K562 (cell line): ENCODE results near the gene MASTL. TPM values are rescaled to one million over a fixed set of nuclear protein-coding genes. Genes with fewer than 3 reads are reported as not detected.

Experiments
- ATAC-seq: fragments of 200-7000 bp; cut with Tn5 transposase; 3 replicates; pipeline ENCODE4 v1.9.1; 2020; ENCODE audit warnings: moderate library complexity
- BruUV-seq: library from RNA; stranded (reverse); fragments of 400-500 nt; replicated peaks from 2 replicates; lab custom pipeline; 2021; lab: Mats Ljungman, UMichigan
- CTCF ChIA-PET: fragments of 300-600 bp; formaldehyde crosslinking; extraction: SDS; loops from one replicate; lab custom pipeline; 2021; ENCODE audit warnings: low intra/inter-chr PET ratio; lab: Yijun Ruan, JAX
- POLR2A ChIA-PET: fragments of 300-600, 350-650 bp; sonication (Branson Sonifier 250); formaldehyde crosslinking; extraction: SDS; loops from one replicate; lab custom pipeline; 2021; ENCODE audit warnings: antibody characterized with exemption, inconsistent platforms; lab: Yijun Ruan, JAX
- DNase-seq, 4 experiments: peaks; one replicate each; pipeline versions ENCODE4 v3.0.0 to v3.0.0-alpha.2; 2011 to 2018; ENCODE audit warnings: low spot score in 3 of 4, mixed read lengths in 3 of 4; ENCODE audit errors: extremely low read depth in 1 of 4
- FAIRE-seq: peaks from 2 replicates; lab custom pipeline; 2011; peaks lifted over from hg19 to GRCh38; lab: Jason Lieb, UNC
- H2AFZ ChIP-seq: 2 replicates; pipeline ENCODE4 v1.6.0; 2011; ENCODE audit warnings: low read depth, low read length, control low read depth, inconsistent platforms
- H3K27ac ChIP-seq: fragments of 200-600 bp; 3 replicates; pipeline ENCODE4 v1.8.0; 2011; ENCODE audit warnings: low read depth, mild to moderate bottlenecking, control low read depth, inconsistent platforms, low read length, moderate library complexity, mixed read lengths; ENCODE audit errors: extremely low read depth
- H3K27me3 ChIP-seq, 2 experiments: fragments of 300-600 bp in 1 of 2; 2 replicates in 1 of 2; 3 replicates in 1 of 2; pipeline versions ENCODE4 v1.6.0 to v1.8.0; 2011; ENCODE audit warnings: inconsistent platforms in 2 of 2, low read length in 2 of 2, mild to moderate bottlenecking in 1 of 2, mixed read lengths in 1 of 2, moderate library complexity in 1 of 2; ENCODE audit not compliant: control insufficient read depth in 2 of 2, insufficient read depth in 2 of 2
- H3K36me3 ChIP-seq: fragments of 300-600 bp; 3 replicates; pipeline ENCODE4 v1.8.0; 2011; ENCODE audit warnings: mild to moderate bottlenecking, low read length, inconsistent platforms; ENCODE audit not compliant: control insufficient read depth, insufficient read depth
- H3K4me1 ChIP-seq, 2 experiments: fragments of 200-600 bp in 1 of 2; replicated peaks in 1 of 2; 2 replicates in 1 of 2; 3 replicates in 1 of 2; pipeline versions ENCODE4 v1.5.1 to v1.8.0; 2011; ENCODE audit warnings: inconsistent platforms in 2 of 2, low read length in 2 of 2, mild to moderate bottlenecking in 1 of 2, mixed read lengths in 1 of 2, moderate library complexity in 1 of 2; ENCODE audit not compliant: control insufficient read depth in 2 of 2, insufficient read depth in 2 of 2
- H3K4me2 ChIP-seq: 2 replicates; pipeline ENCODE4 v1.6.1; 2011; ENCODE audit warnings: low read length, control low read depth, inconsistent platforms, mixed read lengths; ENCODE audit not compliant: insufficient read depth
- H3K4me3 ChIP-seq: fragments of 200-600 bp; sonication (generic), shearing (Covaris generic); 2 replicates; pipeline ENCODE4 v1.5.1; 2016; ENCODE audit warnings: control low read depth, inconsistent platforms
- H3K79me2 ChIP-seq: fragments of 200-600 bp; 3 replicates; pipeline ENCODE4 v1.8.0; 2011; ENCODE audit warnings: low read length, inconsistent platforms; ENCODE audit not compliant: control insufficient read depth, insufficient read depth
- H3K9ac ChIP-seq, 2 experiments: 2 replicates each; pipeline versions ENCODE4 v1.6.0 to v1.6.1; 2011; ENCODE audit warnings: low read depth in 2 of 2, low read length in 2 of 2, control low read depth in 1 of 2, inconsistent platforms in 1 of 2, mild to moderate bottlenecking in 1 of 2, mixed read lengths in 1 of 2; ENCODE audit not compliant: insufficient read depth in 1 of 2
- H3K9me1 ChIP-seq: one replicate; pipeline ENCODE4 v1.6.0; 2011; ENCODE audit warnings: inconsistent platforms, mild to moderate bottlenecking, low read length, moderate library complexity; ENCODE audit not compliant: control insufficient read depth, insufficient read depth
- H3K9me3 ChIP-seq: replicated peaks from 2 replicates; pipeline ENCODE4 v1.5.1; 2011; ENCODE audit warnings: low read depth, low read length, inconsistent platforms; ENCODE audit not compliant: control insufficient read depth, insufficient read depth
- H4K20me1 ChIP-seq: replicated peaks from 2 replicates; pipeline ENCODE4 v1.6.1; 2011; ENCODE audit warnings: low read length, inconsistent platforms, mixed read lengths; ENCODE audit not compliant: control insufficient read depth, insufficient read depth
- CTCF ChIP-seq, 3 experiments: IDR thresholded peaks in 2 of 3; conservative IDR thresholded peaks in 1 of 3; 2 replicates each; pipeline ENCODE4 v1.5.1; 2011 to 2012; ENCODE audit warnings: low read length in 3 of 3, mild to moderate bottlenecking in 3 of 3, control low read depth in 2 of 3, improper control_type of control experiment in 1 of 3, inconsistent platforms in 1 of 3, low read depth in 1 of 3, mixed read lengths in 1 of 3, moderate library complexity in 1 of 3; ENCODE audit not compliant: insufficient read depth in 2 of 3
- RAD21 ChIP-seq, 2 experiments: fragments of 250-450 bp in 1 of 2; fragments of 450-650 bp in 1 of 2; sonication (Bioruptor Pico) in 1 of 2; formaldehyde crosslinking in 1 of 2; IDR thresholded peaks in 1 of 2; conservative IDR thresholded peaks in 1 of 2; 2 replicates each; pipeline versions ENCODE4 v1.4.0 to v1.8.0; 2020 to 2022; ENCODE audit warnings: mild to moderate bottlenecking in 2 of 2, moderate library complexity in 1 of 2
- RAD51 ChIP-seq: fragments of 450-650 bp; IDR thresholded peaks from 2 replicates; pipeline ENCODE4 v1.7.1; 2016; ENCODE audit warnings: low read depth, mild to moderate bottlenecking, borderline replicate concordance
- SPI1 ChIP-seq: IDR thresholded peaks from 2 replicates; pipeline ENCODE4 v1.6.1; 2011; ENCODE audit warnings: low read depth, low read length, control low read depth, borderline replicate concordance
- ZEB2 ChIP-seq: fragments of 450-650 bp; IDR thresholded peaks from 2 replicates; pipeline ENCODE4 v1.6.1; 2016
- WGBS: fragments of 100-300 bp; shearing (Covaris generic); methylation state at CpG from one replicate; pipeline ENCODE4 v1.1.6; 2016; ENCODE audit warnings: low coverage, mixed read lengths; ENCODE audit not compliant: insufficient coverage; ENCODE audit errors: missing lambda C conversion rate; 5-methylcytosine and 5-hydroxymethylcytosine counted together
- in situ Hi-C: fragments of 300-500 bp; cut with MboI; formaldehyde crosslinking; loops from 4 replicates; pipeline ENCODE4 v1.15.0; 2018; ENCODE audit warnings: inconsistent platforms, mixed read lengths
- intact Hi-C: fragments of 100-400 bp; cut with micrococcal nuclease; formaldehyde crosslinking; loops from 2 replicates; pipeline ENCODE4 v1.14.2; 2022
- polyA plus RNA-seq, 8 experiments: library from polyadenylated mRNA; depleted of rRNA in 4 of 8; stranded (reverse) in 5 of 8; unstranded in 3 of 8; fragments of >200 nt; fragmentation: Nextera tagmentation in 2 of 8; fragmentation: Illumina TruSeq in 1 of 8; extraction: Ambion mirVana in 2 of 8; extraction: Trizol in 1 of 8; gene quantifications; 2 replicates each; pipeline versions ENCODE4 v1.2.1 to v1.2.3, GENCODE V29; 2011 to 2014; ENCODE audit warnings: inconsistent platforms in 1 of 8, missing spikeins in 1 of 8
- total RNA-seq, 7 experiments: library from RNA; depleted of rRNA in 6 of 7; stranded (reverse); fragments of >200 nt in 6 of 7; fragmentation: Illumina TruSeq in 2 of 7; extraction: Trizol in 2 of 7; gene quantifications; 2 replicates each; pipeline versions ENCODE4 v1.2.1 to v1.2.3, GENCODE V29; 2011 to 2021; ENCODE audit warnings: low replicate concordance in 1 of 7
- TF ChIP-seq, protein P1 (sequence below): IDR thresholded peaks from 2 replicates; pipeline ENCODE4 v1.6.1; 2012; ENCODE audit warnings: low read depth, low read length, improper control_type of control experiment, borderline replicate concordance

MASTL gene
- total and polyA plus RNA-seq, 9 of the 15 experiments (the other 6 are each of a cell fraction or from before 2014, with no cell fraction given), result 6.8 to 29.9 (median 23.1) TPM

- H3K27ac ChIP-seq, result no peak overlapping the region
- H3K9me1 ChIP-seq, result no peaks in the 10 kb centered on the region
- no peaks in the 10 kb centered on the region for H3K9me3 ChIP-seq
- FAIRE-seq (peak; percentile 78), ATAC-seq (peak; percentile 87), DNase-seq (peak in 3 of 4 experiments; percentile 11 to 54 (median 12))
- CTCF ChIA-PET, result interaction anchor here (1.6 kb wide), 1 partner anchor 137 kb away, joined by 5 read pairs; no protein-coding TSS in a partner anchor
- WGBS, result 47% methylated on average over 5 of the region's 5 CpGs
- intact Hi-C loops, result loop anchor here (2.0 to 5.0 kb wide), 2 partner anchors 61 to 138 kb away; no protein-coding TSS in a partner anchor
- H3K36me3 ChIP-seq, result peaks cover 45% of the 10 kb centered on the region; the same call in 2 of the 3 replicates
- TF ChIP-seq RAD21 (CRISPR knock-in tag; conservative IDR thresholded peaks at IDR 0.05 in 1 of 2, IDR thresholded peaks at IDR 0.05 in 1 of 2) (peak in 1 of 2 experiments; percentile 31; a peak in 1 of 4 replicates), SPI1 (no peak), RAD51 (no peak), ZEB2 (0 out of 2 replicates have a peak, but pooled peaks have one; percentile 18), CTCF (IDR thresholded peaks at IDR 0.05 in 2 of 3, conservative IDR thresholded peaks at IDR 0.05 in 1 of 3; ENCODE audit: insufficient read depth in 2 of 3, low read depth in 1 of 3, low read length in 3 of 3) (peak; percentile 47 to 68 (median 67))
- TF ChIP-seq, protein P1, sequence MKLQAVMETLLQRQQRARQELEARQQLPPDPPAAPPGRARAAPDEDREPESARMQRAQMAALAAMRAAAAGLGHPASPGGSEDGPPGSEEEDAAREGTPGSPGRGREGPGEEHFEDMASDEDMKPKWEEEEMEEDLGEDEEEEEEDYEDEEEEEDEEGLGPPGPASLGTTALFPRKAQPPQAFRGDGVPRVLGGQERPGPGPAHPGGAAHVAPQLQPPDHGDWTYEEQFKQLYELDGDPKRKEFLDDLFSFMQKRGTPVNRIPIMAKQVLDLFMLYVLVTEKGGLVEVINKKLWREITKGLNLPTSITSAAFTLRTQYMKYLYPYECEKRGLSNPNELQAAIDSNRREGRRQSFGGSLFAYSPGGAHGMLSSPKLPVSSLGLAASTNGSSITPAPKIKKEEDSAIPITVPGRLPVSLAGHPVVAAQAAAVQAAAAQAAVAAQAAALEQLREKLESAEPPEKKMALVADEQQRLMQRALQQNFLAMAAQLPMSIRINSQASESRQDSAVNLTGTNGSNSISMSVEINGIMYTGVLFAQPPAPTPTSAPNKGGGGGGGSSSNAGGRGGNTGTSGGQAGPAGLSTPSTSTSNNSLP, result peak; percentile 96
- H3K4me2 ChIP-seq, result no peak overlapping the region
- no TSS peak for BruUV-seq
- no peaks in the 10 kb centered on the region for H4K20me1 ChIP-seq
- H3K4me1 ChIP-seq, result no peaks in the 10 kb centered on the region
- in situ Hi-C loops, result no loop called here
- POLR2A ChIA-PET, result interaction anchor here (0.7 kb wide), 1 partner anchor 1279 kb away, joined by 3 read pairs; no protein-coding TSS in a partner anchor
- no peaks in the 10 kb centered on the region for H3K27me3 ChIP-seq
- no peak overlapping the region for H3K9ac ChIP-seq
- H3K4me3 ChIP-seq, result no peak overlapping the region
- H3K79me2 ChIP-seq, result no peaks in the 10 kb centered on the region
- no peak overlapping the region for H2AFZ ChIP-seq
Observed at GRCh38 chr10:27223964-27224363, 68.8 kb downstream of the MASTL start.
